GM12878 (cell line): ENCODE measurements around the gene OTULINL. TPM values are rescaled to one million over a fixed set of nuclear protein-coding genes. Genes with fewer than 3 reads are reported as not detected.

Experiments used
- ATAC-seq: fragments of 200-7000 bp; cut with Tn5 transposase; 3 replicates; pipeline ENCODE4 v1.9.1; 2020; ENCODE audit warnings: mild to moderate bottlenecking, moderate library complexity
- BruUV-seq: library from RNA; stranded (reverse); fragments of 400-500 nt; replicated peaks from 2 replicates; lab custom pipeline; 2021; lab: Mats Ljungman, UMichigan
- CTCF ChIA-PET: fragments of 300-600 bp; sonication (Branson Sonifier 250); formaldehyde crosslinking; extraction: SDS; loops from one replicate; lab custom pipeline; 2021; ENCODE audit warnings: inconsistent platforms; lab: Yijun Ruan, JAX
- POLR2A ChIA-PET: fragments of 350-600 bp; formaldehyde crosslinking; extraction: SDS; loops from one replicate; lab custom pipeline; 2021; ENCODE audit warnings: inconsistent platforms; lab: Charles Lee
- RAD21 ChIA-PET: fragments of 300-600 bp; sonication (Branson Sonifier 250); formaldehyde crosslinking; loops from one replicate; lab custom pipeline; 2023; ENCODE audit warnings: antibody characterized with exemption; ENCODE audit not compliant: unreplicated experiment; lab: Charles Lee
- SMC1A ChIA-PET: fragments of 300-600 bp; sonication (Branson Sonifier 250); formaldehyde crosslinking; loops from one replicate; lab custom pipeline; 2023; ENCODE audit not compliant: unreplicated experiment, uncharacterized antibody; lab: Charles Lee
- DNase-seq: peaks from one replicate; pipeline ENCODE4 v3.0.0-alpha.2; 2011; ENCODE audit warnings: low read depth, low spot score
- FAIRE-seq: peaks from 3 replicates; lab custom pipeline; 2011; peaks lifted over from hg19 to GRCh38; lab: Jason Lieb, UNC
- H2AFZ ChIP-seq: 2 replicates; pipeline ENCODE4 v1.6.0; 2011; ENCODE audit warnings: low read depth, low read length, control low read depth; ENCODE audit not compliant: control insufficient read depth
- H3K27ac ChIP-seq: 2 replicates; pipeline ENCODE4 v1.5.1; 2011; ENCODE audit warnings: control low read depth; ENCODE audit not compliant: control insufficient read depth, insufficient read depth
- H3K27me3 ChIP-seq, 2 experiments: replicated peaks in 1 of 2; 2 replicates each; pipeline versions ENCODE4 v1.6.0 to v1.6.1; 2011; ENCODE audit warnings: low read length in 1 of 2; ENCODE audit not compliant: control insufficient read depth in 2 of 2, insufficient read depth in 2 of 2
- H3K36me3 ChIP-seq, 2 experiments: 2 replicates each; pipeline ENCODE4 v1.5.1; 2011; ENCODE audit warnings: low read length in 1 of 2; ENCODE audit not compliant: control insufficient read depth in 2 of 2, insufficient read depth in 2 of 2
- H3K4me1 ChIP-seq: 2 replicates; pipeline ENCODE4 v1.6.1; 2011; ENCODE audit warnings: mild to moderate bottlenecking, low read length, moderate library complexity, mixed read lengths; ENCODE audit not compliant: control insufficient read depth, insufficient read depth
- H3K4me2 ChIP-seq: 2 replicates; pipeline ENCODE4 v1.6.0; 2011; ENCODE audit warnings: control low read depth; ENCODE audit not compliant: control insufficient read depth, insufficient read depth
- H3K4me3 ChIP-seq: fragments of 200-600 bp; sonication (generic); 2 replicates; pipeline ENCODE4 v1.5.1; 2016
- H3K79me2 ChIP-seq: 2 replicates; pipeline ENCODE4 v1.6.0; 2011; ENCODE audit warnings: low read length; ENCODE audit not compliant: control insufficient read depth, insufficient read depth
- H3K9ac ChIP-seq: 2 replicates; pipeline ENCODE4 v1.8.0; 2011; ENCODE audit warnings: low read length, control low read depth, mixed read lengths; ENCODE audit not compliant: control insufficient read depth, insufficient read depth
- H3K9me3 ChIP-seq: replicated peaks from 3 replicates; pipeline ENCODE4 v1.5.1; 2011; ENCODE audit warnings: mild to moderate bottlenecking, low read length; ENCODE audit not compliant: control insufficient read depth, insufficient read depth
- H4K20me1 ChIP-seq: 2 replicates; pipeline ENCODE4 v1.6.0; 2011; ENCODE audit not compliant: control insufficient read depth, insufficient read depth
- CEBPB ChIP-seq, 2 experiments: fragments of 150-350 bp in 1 of 2; IDR thresholded peaks; 2 replicates each; pipeline ENCODE4 v1.6.1; 2012 to 2014; ENCODE audit warnings: low read depth in 2 of 2, low read length in 2 of 2, borderline replicate concordance in 1 of 2, inconsistent platforms in 1 of 2
- MYC ChIP-seq: IDR thresholded peaks from 2 replicates; pipeline ENCODE4 v1.6.1; 2011; ENCODE audit warnings: mild to moderate bottlenecking, low read length, moderate library complexity, inconsistent platforms; ENCODE audit not compliant: insufficient read depth, insufficient replicate concordance, insufficient read length, severe bottlenecking
- NFYA ChIP-seq: IDR thresholded peaks from 2 replicates; pipeline ENCODE4 v1.6.1; 2011; ENCODE audit warnings: low read depth, mild to moderate bottlenecking, low read length, improper control_type of control experiment, borderline replicate concordance
- NR2C1 ChIP-seq: fragments of 450-650 bp; IDR thresholded peaks from 2 replicates; pipeline ENCODE4 v1.6.1; 2017; ENCODE audit warnings: antibody characterized with exemption, mild to moderate bottlenecking, moderate library complexity
- TAF1 ChIP-seq: IDR thresholded peaks from 2 replicates; pipeline ENCODE4 v1.6.1; 2011; ENCODE audit warnings: mild to moderate bottlenecking, low read depth, low read length, borderline replicate concordance
- TCF12 ChIP-seq: IDR thresholded peaks from 2 replicates; pipeline ENCODE4 v1.6.1; 2011; ENCODE audit warnings: low read depth, mild to moderate bottlenecking, low read length
- YBX1 ChIP-seq: fragments of 450-650 bp; IDR thresholded peaks from 2 replicates; pipeline ENCODE4 v1.6.1; 2016; ENCODE audit warnings: antibody characterized with exemption
- YY1 ChIP-seq: IDR thresholded peaks from 2 replicates; pipeline ENCODE4 v1.6.1; 2011; ENCODE audit warnings: low read depth, mild to moderate bottlenecking, low read length
- WGBS: methylation state at CpG from one replicate; pipeline ENCODE4 v1.1.6; 2016; ENCODE audit warnings: low lambda C conversion rate; ENCODE audit not compliant: insufficient replicate concordance, insufficient coverage; ENCODE audit errors: missing lambda C conversion rate; 5-methylcytosine and 5-hydroxymethylcytosine counted together
- in situ Hi-C: fragments of 300-500 bp; cut with MboI; formaldehyde crosslinking; loops from 9 replicates; pipeline ENCODE4 v1.14.3; 2018; ENCODE audit warnings: mixed read lengths
- intact Hi-C: fragments of 100-400 bp; cut with micrococcal nuclease; formaldehyde crosslinking; loops from one replicate; pipeline ENCODE4 v1.14.2; 2022; ENCODE audit not compliant: unreplicated experiment
- polyA plus RNA-seq, 11 experiments: library from polyadenylated mRNA; depleted of rRNA in 4 of 11; unstranded in 6 of 11; stranded (reverse) in 5 of 11; fragments of >200 nt; fragmentation: Nextera tagmentation in 4 of 11; fragmentation: Illumina TruSeq in 1 of 11; extraction: Ambion mirVana in 4 of 11; extraction: Trizol in 1 of 11; gene quantifications; 1 replicate in 1 of 11; 2 replicates in 10 of 11; pipeline versions ENCODE4 v1.2.1 to v1.2.3, GENCODE V29; 2011 to 2016; ENCODE audit warnings: inconsistent platforms in 2 of 11, missing spikeins in 2 of 11, low read depth in 1 of 11
- total RNA-seq, 4 experiments: library from RNA; depleted of rRNA in 3 of 4; stranded (reverse); fragments of >200 nt in 3 of 4; fragmentation: Illumina TruSeq in 1 of 4; extraction: Trizol in 1 of 4; gene quantifications; 2 replicates each; pipeline versions ENCODE4 v1.2.1 to v1.2.3, GENCODE V29; 2013 to 2021
- TF ChIP-seq, protein P1 (sequence below): fragments of 150-350 bp; IDR thresholded peaks from 2 replicates; pipeline ENCODE4 v1.6.1; 2014; ENCODE audit warnings: mild to moderate bottlenecking, low read depth, low read length
- TF ChIP-seq, protein P2 (sequence below): IDR thresholded peaks from 2 replicates; pipeline ENCODE4 v1.6.1; 2012; ENCODE audit warnings: low read depth, low read length, improper control_type of control experiment
- TF ChIP-seq, protein P3 (sequence below): IDR thresholded peaks from 2 replicates; pipeline ENCODE4 v1.6.1; 2012; ENCODE audit warnings: low read length, inconsistent platforms
- TF ChIP-seq, protein P4 (sequence below), 3 experiments: IDR thresholded peaks in 2 of 3; conservative IDR thresholded peaks in 1 of 3; 2 replicates each; pipeline ENCODE4 v1.5.1; 2011; ENCODE audit warnings: low read depth in 3 of 3, low read length in 3 of 3, mild to moderate bottlenecking in 3 of 3, control low read depth in 2 of 3, moderate library complexity in 2 of 3, inconsistent platforms in 1 of 3, mixed read lengths in 1 of 3; ENCODE audit not compliant: control insufficient read depth in 2 of 3, insufficient read depth in 1 of 3; ENCODE audit errors: extremely low read depth in 1 of 3

The OTULINL gene
- total and polyA plus RNA-seq, 10 of the 15 experiments (the other 5 are each of a cell fraction or from before 2014, with no cell fraction given), result 0.60 to 4.7 (median 1.8) TPM

DNA sequence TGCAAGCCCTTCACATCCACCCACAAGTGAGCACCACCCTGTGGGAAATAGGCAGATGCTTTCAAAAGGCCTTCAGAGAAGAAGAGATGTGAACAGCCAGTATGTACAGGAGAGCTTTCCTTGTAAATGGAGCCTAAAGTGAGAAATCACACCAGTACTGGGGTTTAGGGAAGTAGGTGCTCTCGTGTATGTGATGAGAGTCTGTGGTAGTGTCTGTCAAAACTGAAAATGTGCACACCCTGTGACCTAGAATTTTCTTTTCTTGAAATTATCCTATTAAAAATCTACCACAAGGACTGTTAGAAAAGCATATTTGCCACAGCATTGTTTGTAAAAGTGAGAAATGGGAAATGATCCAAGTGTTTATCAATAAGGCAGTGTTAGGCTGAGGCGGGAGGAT lies 16.6 kb downstream of the OTULINL start (continued):
- TF ChIP-seq, protein P1, sequence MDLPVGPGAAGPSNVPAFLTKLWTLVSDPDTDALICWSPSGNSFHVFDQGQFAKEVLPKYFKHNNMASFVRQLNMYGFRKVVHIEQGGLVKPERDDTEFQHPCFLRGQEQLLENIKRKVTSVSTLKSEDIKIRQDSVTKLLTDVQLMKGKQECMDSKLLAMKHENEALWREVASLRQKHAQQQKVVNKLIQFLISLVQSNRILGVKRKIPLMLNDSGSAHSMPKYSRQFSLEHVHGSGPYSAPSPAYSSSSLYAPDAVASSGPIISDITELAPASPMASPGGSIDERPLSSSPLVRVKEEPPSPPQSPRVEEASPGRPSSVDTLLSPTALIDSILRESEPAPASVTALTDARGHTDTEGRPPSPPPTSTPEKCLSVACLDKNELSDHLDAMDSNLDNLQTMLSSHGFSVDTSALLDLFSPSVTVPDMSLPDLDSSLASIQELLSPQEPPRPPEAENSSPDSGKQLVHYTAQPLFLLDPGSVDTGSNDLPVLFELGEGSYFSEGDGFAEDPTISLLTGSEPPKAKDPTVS, result no peak
- TF ChIP-seq MYC (no peak), NR2C1 (no peak), YY1 (no peak)
- TF ChIP-seq, all 136 proteins: peak for 0

DNA sequence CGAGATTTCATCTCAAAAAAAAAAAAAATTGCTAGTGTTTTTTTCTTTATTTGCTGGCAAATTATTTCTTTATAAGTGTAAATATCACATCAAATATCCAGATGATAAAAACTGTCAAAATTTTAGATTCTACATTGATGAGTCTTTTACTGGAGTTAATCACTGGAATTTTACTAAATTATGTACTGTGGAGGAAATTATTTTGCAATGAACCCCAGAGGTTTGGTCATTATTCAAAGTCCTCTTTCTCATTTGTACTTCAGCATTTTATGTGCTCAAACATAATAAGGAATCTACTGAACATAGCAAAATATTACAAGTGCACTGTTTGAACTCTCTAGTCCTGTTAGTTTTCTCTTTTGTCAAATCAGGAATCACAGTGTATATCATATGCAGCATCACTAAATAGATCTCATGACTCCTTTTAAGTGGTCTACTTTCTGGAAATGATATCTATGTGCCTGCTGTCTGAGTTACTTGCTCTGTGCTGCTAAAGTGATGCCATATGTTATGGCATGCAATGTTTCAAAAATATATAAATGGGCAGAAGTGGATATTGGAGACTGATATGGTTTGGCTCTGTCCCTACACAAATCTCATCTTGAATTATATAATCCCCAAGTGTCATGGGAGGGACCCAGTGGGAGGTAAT lies 18.0 kb downstream of the OTULINL start:
- no peaks in the 10 kb centered on the region for H3K9me3 ChIP-seq
- no peaks in the 10 kb centered on the region for H3K27me3 ChIP-seq
- ChIA-PET CTCF (no interaction called here), RAD21 (no interaction called here), POLR2A (no interaction called here), SMC1A (interaction anchor here (1.0 to 1.2 kb wide), 2 partner anchors 15 to 49 kb away, joined by 3 to 4 read pairs; no protein-coding TSS in a partner anchor)
- no peak for FAIRE-seq
- in situ Hi-C loops, result no loop called here
- H3K36me3 ChIP-seq, result no peaks in the 10 kb centered on the region
- peaks cover 38% of the 10 kb centered on the region for H3K4me1 ChIP-seq
- H3K9ac ChIP-seq, result no peak overlapping the region
- intact Hi-C loops, result no loop called here
- no peak overlapping the region for H3K4me3 ChIP-seq
- H2AFZ ChIP-seq, result no peak overlapping the region
- ATAC-seq, result no peak
- H3K79me2 ChIP-seq, result peaks cover 1% of the 10 kb centered on the region; the same call in 1 of the 2 replicates
- H3K27ac ChIP-seq, result no peak overlapping the region
- 23% methylated on average over 1 of the region's 1 CpG for WGBS
- H4K20me1 ChIP-seq, result no peaks in the 10 kb centered on the region
- no peak for DNase-seq
- no TSS peak for BruUV-seq
- H3K4me2 ChIP-seq, result no peak overlapping the region
- TF ChIP-seq TAF1 (no peak), CEBPB (IDR thresholded peaks at IDR 0.05; ENCODE audit: borderline replicate concordance in 1 of 2, low read depth in 2 of 2, low read length in 2 of 2) (no peak), NFYA (no peak), TCF12 (no peak), YBX1 (no peak)
- TF ChIP-seq, protein P2, sequence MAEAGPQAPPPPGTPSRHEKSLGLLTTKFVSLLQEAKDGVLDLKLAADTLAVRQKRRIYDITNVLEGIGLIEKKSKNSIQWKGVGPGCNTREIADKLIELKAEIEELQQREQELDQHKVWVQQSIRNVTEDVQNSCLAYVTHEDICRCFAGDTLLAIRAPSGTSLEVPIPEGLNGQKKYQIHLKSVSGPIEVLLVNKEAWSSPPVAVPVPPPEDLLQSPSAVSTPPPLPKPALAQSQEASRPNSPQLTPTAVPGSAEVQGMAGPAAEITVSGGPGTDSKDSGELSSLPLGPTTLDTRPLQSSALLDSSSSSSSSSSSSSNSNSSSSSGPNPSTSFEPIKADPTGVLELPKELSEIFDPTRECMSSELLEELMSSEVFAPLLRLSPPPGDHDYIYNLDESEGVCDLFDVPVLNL, result no peak
- TF ChIP-seq, protein P3, sequence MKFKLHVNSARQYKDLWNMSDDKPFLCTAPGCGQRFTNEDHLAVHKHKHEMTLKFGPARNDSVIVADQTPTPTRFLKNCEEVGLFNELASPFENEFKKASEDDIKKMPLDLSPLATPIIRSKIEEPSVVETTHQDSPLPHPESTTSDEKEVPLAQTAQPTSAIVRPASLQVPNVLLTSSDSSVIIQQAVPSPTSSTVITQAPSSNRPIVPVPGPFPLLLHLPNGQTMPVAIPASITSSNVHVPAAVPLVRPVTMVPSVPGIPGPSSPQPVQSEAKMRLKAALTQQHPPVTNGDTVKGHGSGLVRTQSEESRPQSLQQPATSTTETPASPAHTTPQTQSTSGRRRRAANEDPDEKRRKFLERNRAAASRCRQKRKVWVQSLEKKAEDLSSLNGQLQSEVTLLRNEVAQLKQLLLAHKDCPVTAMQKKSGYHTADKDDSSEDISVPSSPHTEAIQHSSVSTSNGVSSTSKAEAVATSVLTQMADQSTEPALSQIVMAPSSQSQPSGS, result no peak
- TF ChIP-seq, protein P4, sequence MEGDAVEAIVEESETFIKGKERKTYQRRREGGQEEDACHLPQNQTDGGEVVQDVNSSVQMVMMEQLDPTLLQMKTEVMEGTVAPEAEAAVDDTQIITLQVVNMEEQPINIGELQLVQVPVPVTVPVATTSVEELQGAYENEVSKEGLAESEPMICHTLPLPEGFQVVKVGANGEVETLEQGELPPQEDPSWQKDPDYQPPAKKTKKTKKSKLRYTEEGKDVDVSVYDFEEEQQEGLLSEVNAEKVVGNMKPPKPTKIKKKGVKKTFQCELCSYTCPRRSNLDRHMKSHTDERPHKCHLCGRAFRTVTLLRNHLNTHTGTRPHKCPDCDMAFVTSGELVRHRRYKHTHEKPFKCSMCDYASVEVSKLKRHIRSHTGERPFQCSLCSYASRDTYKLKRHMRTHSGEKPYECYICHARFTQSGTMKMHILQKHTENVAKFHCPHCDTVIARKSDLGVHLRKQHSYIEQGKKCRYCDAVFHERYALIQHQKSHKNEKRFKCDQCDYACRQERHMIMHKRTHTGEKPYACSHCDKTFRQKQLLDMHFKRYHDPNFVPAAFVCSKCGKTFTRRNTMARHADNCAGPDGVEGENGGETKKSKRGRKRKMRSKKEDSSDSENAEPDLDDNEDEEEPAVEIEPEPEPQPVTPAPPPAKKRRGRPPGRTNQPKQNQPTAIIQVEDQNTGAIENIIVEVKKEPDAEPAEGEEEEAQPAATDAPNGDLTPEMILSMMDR (IDR thresholded peaks at IDR 0.05 in 2 of 3, conservative IDR thresholded peaks at IDR 0.05 in 1 of 3; ENCODE audit: control insufficient read depth in 2 of 3, extremely low read depth in 1 of 3, insufficient read depth in 1 of 3, low read depth in 3 of 3, low read length in 3 of 3), result no peak
